Adipocyte (in vitro differentiated cells): Measurements from ENCODE around the gene USP10.
"Not testable (repeated sequence)": the region's sequence is repeated elsewhere in the genome, so short reads cannot be mapped to it uniquely, and the experiment has no call there.

Source experiments
- DNase-seq: peaks from one replicate; pipeline ENCODE4 v3.0.0-alpha.2; 2015; ENCODE audit warnings: low read depth
- H3K27me3 ChIP-seq: replicated peaks from 2 replicates; pipeline ENCODE4 v1.7.0; 2013; ENCODE audit warnings: mild to moderate bottlenecking, low read length, moderate library complexity; ENCODE audit not compliant: control insufficient read depth, insufficient read depth
- H3K36me3 ChIP-seq: 2 replicates; pipeline ENCODE4 v1.7.0; 2013; ENCODE audit warnings: low read length, mild to moderate bottlenecking, moderate library complexity; ENCODE audit not compliant: control insufficient read depth, insufficient read depth, severe bottlenecking
- H3K4me1 ChIP-seq: 2 replicates; pipeline ENCODE4 v1.7.0; 2013; ENCODE audit warnings: mild to moderate bottlenecking, low read length, moderate library complexity; ENCODE audit not compliant: control insufficient read depth, insufficient read depth
- H3K4me3 ChIP-seq: 2 replicates; pipeline ENCODE4 v1.7.0; 2013; ENCODE audit warnings: mild to moderate bottlenecking, low read length, moderate library complexity
- H3K9ac ChIP-seq: 2 replicates; pipeline ENCODE4 v1.7.0; 2013; ENCODE audit warnings: mild to moderate bottlenecking, low read length, moderate library complexity
- H3K9me3 ChIP-seq: 2 replicates; pipeline ENCODE4 v1.7.0; 2013; ENCODE audit warnings: mild to moderate bottlenecking, low read length, moderate library complexity; ENCODE audit not compliant: control insufficient read depth

The USP10 gene

GRCh38 chr16:84722068-84722467 lies 22.3 kb downstream of the USP10 start:
- DNase-seq = no peak
- H3K4me3 ChIP-seq = no peak overlapping the region
- peaks cover 33% of the 10 kb centered on the region for H3K4me1 ChIP-seq
- no peaks in the 10 kb centered on the region for H3K9me3 ChIP-seq
- H3K9ac ChIP-seq = no peak overlapping the region
- H3K27me3 ChIP-seq = no peaks in the 10 kb centered on the region
- no peaks in the 10 kb centered on the region for H3K36me3 ChIP-seq

- Histone ChIP-seq H3K4me1 (peaks cover 24% of the 10 kb centered on the region), H3K27me3 (no peaks in the 10 kb centered on the region), H3K36me3 (no peaks in the 10 kb centered on the region), H3K9ac (no peak overlapping the region), H3K9me3 (no peaks in the 10 kb centered on the region), H3K4me3 (no peak overlapping the region)
- DNase-seq = no peak
Measured at GRCh38 chr16:84723906-84724305, 24.1 kb downstream of the USP10 start.

- no peak for DNase-seq
Measured at GRCh38 chr16:84724606-84725309, 25.0 kb downstream of the USP10 start.

GRCh38 chr16:84725481-84726078 lies 25.8 kb downstream of the USP10 start:
- Histone ChIP-seq H3K9ac (no peak overlapping the region), H3K27me3 (no peaks in the 10 kb centered on the region), H3K4me1 (peaks cover 30% of the 10 kb centered on the region), H3K36me3 (no peaks in the 10 kb centered on the region), H3K4me3 (no peak overlapping the region), H3K9me3 (no peaks in the 10 kb centered on the region)
- no peak for DNase-seq

More at GRCh38 chr16:84724606-84725309, 25.0 kb downstream of the USP10 start:
- H3K4me1 ChIP-seq = peaks cover 30% of the 10 kb centered on the region
- H3K36me3 ChIP-seq = no peaks in the 10 kb centered on the region
- H3K4me3 ChIP-seq = no peak overlapping the region
- H3K27me3 ChIP-seq = no peaks in the 10 kb centered on the region
- no peak overlapping the region for H3K9ac ChIP-seq
- no peaks in the 10 kb centered on the region for H3K9me3 ChIP-seq

GRCh38 chr16:84726079-84726668 lies 26.4 kb downstream of the USP10 start:
- peaks cover 36% of the 10 kb centered on the region for H3K4me1 ChIP-seq
- no peak overlapping the region for H3K9ac ChIP-seq
- no peaks in the 10 kb centered on the region for H3K36me3 ChIP-seq
- H3K27me3 ChIP-seq = no peaks in the 10 kb centered on the region
- no peaks in the 10 kb centered on the region for H3K9me3 ChIP-seq
- H3K4me3 ChIP-seq = no peak overlapping the region
- DNase-seq = peak; percentile 96

GRCh38 chr16:84726669-84727467 lies 27.1 kb downstream of the USP10 start:
- no peak for DNase-seq
- H3K4me3 ChIP-seq = no peak overlapping the region

GRCh38 chr16:84728853-84729424 lies 29.1 kb downstream of the USP10 start:
- Histone ChIP-seq H3K36me3 (peaks cover 5% of the 10 kb centered on the region), H3K4me1 (peaks cover 42% of the 10 kb centered on the region)

More at GRCh38 chr16:84726669-84727467, 27.1 kb downstream of the USP10 start:
- Histone ChIP-seq H3K4me1 (peaks cover 38% of the 10 kb centered on the region), H3K36me3 (no peaks in the 10 kb centered on the region), H3K27me3 (no peaks in the 10 kb centered on the region), H3K9ac (no peak overlapping the region), H3K9me3 (no peaks in the 10 kb centered on the region)

GRCh38 chr16:84729716-84730320 lies 30.0 kb downstream of the USP10 start:
- peak; percentile 28 for DNase-seq

More at GRCh38 chr16:84728853-84729424, 29.1 kb downstream of the USP10 start:
- H3K9ac ChIP-seq = no peak overlapping the region
- H3K9me3 ChIP-seq = no peaks in the 10 kb centered on the region
- no peaks in the 10 kb centered on the region for H3K27me3 ChIP-seq
- DNase-seq = no peak
- no peak overlapping the region for H3K4me3 ChIP-seq

GRCh38 chr16:84730406-84731106 lies 30.8 kb downstream of the USP10 start:
- Histone ChIP-seq H3K36me3 (peaks cover 16% of the 10 kb centered on the region), H3K9me3 (no peaks in the 10 kb centered on the region), H3K4me1 (peaks cover 31% of the 10 kb centered on the region), H3K4me3 (peak overlapping the region; percentile 69), H3K9ac (peak overlapping the region; percentile 82), H3K27me3 (no peaks in the 10 kb centered on the region)
- peak; percentile 93 for DNase-seq

More at GRCh38 chr16:84729716-84730320, 30.0 kb downstream of the USP10 start:
- Histone ChIP-seq H3K4me3 (peak overlapping the region; percentile 69), H3K27me3 (no peaks in the 10 kb centered on the region), H3K9ac (peak overlapping the region; percentile 82), H3K36me3 (peaks cover 9% of the 10 kb centered on the region), H3K9me3 (no peaks in the 10 kb centered on the region), H3K4me1 (peaks cover 36% of the 10 kb centered on the region)

GRCh38 chr16:84732332-84732673 lies 32.5 kb downstream of the USP10 start:
- Histone ChIP-seq H3K36me3 (peaks cover 17% of the 10 kb centered on the region), H3K4me1 (peaks cover 24% of the 10 kb centered on the region)
- not testable (repeated sequence) for H3K9me3 ChIP-seq, H3K9ac ChIP-seq, H3K27me3 ChIP-seq, DNase-seq, H3K4me3 ChIP-seq
